H9 (cell line): ENCODE measurements around the gene CTSL. TPM values are rescaled to one million over a fixed set of nuclear protein-coding genes. Genes with fewer than 3 reads are reported as not detected.
A peak's percentile ranks its signal among the peaks of the same experiment; 100 is the strongest.

Experiments
- DNase-seq: peaks from one replicate; pipeline ENCODE4 v3.0.0-alpha.2; 2017
- H2AFZ ChIP-seq: one replicate; pipeline ENCODE4 v1.6.1; 2013; ENCODE audit warnings: mild to moderate bottlenecking, low read length, control low read depth, moderate library complexity
- H2AK5ac ChIP-seq: 2 replicates; pipeline ENCODE4 v1.6.1; 2013; ENCODE audit warnings: low read length, control low read depth, mixed read lengths; ENCODE audit not compliant: insufficient read length
- H2BK120ac ChIP-seq: one replicate; pipeline ENCODE4 v1.6.1; 2013; ENCODE audit warnings: low read depth, mild to moderate bottlenecking, low read length, control low read depth, inconsistent platforms; ENCODE audit not compliant: poor library complexity, severe bottlenecking
- H2BK12ac ChIP-seq: 2 replicates; pipeline ENCODE4 v1.6.1; 2013; ENCODE audit warnings: low read length, control low read depth, mixed read lengths, low read depth; ENCODE audit not compliant: insufficient read length
- H2BK15ac ChIP-seq: 2 replicates; pipeline ENCODE4 v1.6.1; 2013; ENCODE audit warnings: low read depth, low read length, control low read depth
- H2BK20ac ChIP-seq: one replicate; pipeline ENCODE4 v1.6.1; 2013; ENCODE audit warnings: low read depth, mild to moderate bottlenecking, low read length, control low read depth, inconsistent platforms; ENCODE audit not compliant: poor library complexity, severe bottlenecking
- H2BK5ac ChIP-seq: 2 replicates; pipeline ENCODE4 v1.6.1; 2013; ENCODE audit warnings: low read length, control low read depth, mixed read lengths; ENCODE audit not compliant: insufficient read length
- H3K14ac ChIP-seq: 2 replicates; pipeline ENCODE4 v1.6.1; 2013; ENCODE audit warnings: low read length, control low read depth; ENCODE audit not compliant: insufficient read depth
- H3K18ac ChIP-seq: 2 replicates; pipeline ENCODE4 v1.6.1; 2013; ENCODE audit warnings: low read depth, mild to moderate bottlenecking, mixed read lengths, low read length, control low read depth; ENCODE audit not compliant: insufficient read length
- H3K23ac ChIP-seq: 2 replicates; pipeline ENCODE4 v1.6.1; 2013; ENCODE audit warnings: low read length, control low read depth, mixed read lengths, low read depth; ENCODE audit not compliant: insufficient read length
- H3K23me2 ChIP-seq: 2 replicates; pipeline ENCODE4 v1.6.1; 2013; ENCODE audit warnings: low read depth, mild to moderate bottlenecking, mixed read lengths, low read length, control low read depth; ENCODE audit not compliant: insufficient read length, poor library complexity, severe bottlenecking
- H3K27ac ChIP-seq: 2 replicates; pipeline ENCODE4 v1.5.1; 2013; ENCODE audit warnings: low read length, control low read depth, mixed read lengths, low read depth; ENCODE audit not compliant: insufficient read length
- H3K27me3 ChIP-seq: 2 replicates; pipeline ENCODE4 v1.6.1; 2013; ENCODE audit warnings: low read length, control low read depth, inconsistent platforms; ENCODE audit not compliant: insufficient read depth
- H3K4ac ChIP-seq: 2 replicates; pipeline ENCODE4 v1.6.1; 2013; ENCODE audit warnings: low read depth, mild to moderate bottlenecking, control low read depth, inconsistent platforms, low read length, moderate library complexity
- H3K4me1 ChIP-seq: 2 replicates; pipeline ENCODE4 v1.6.1; 2013; ENCODE audit warnings: low read length, control low read depth, inconsistent platforms; ENCODE audit not compliant: insufficient read depth
- H3K4me2 ChIP-seq: 2 replicates; pipeline ENCODE4 v1.6.1; 2013; ENCODE audit warnings: low read length, control low read depth, mixed read lengths; ENCODE audit not compliant: insufficient read length, insufficient read depth
- H3K56ac ChIP-seq: 2 replicates; pipeline ENCODE4 v1.6.1; 2013; ENCODE audit warnings: low read depth, mild to moderate bottlenecking, mixed read lengths, low read length, control low read depth; ENCODE audit not compliant: insufficient read length
- H3K79me1 ChIP-seq: 2 replicates; pipeline ENCODE4 v1.6.1; 2013; ENCODE audit warnings: low read depth, mild to moderate bottlenecking, moderate library complexity, low read length, control low read depth, inconsistent platforms; ENCODE audit not compliant: insufficient read depth, poor library complexity, severe bottlenecking
- H3K79me2 ChIP-seq: 2 replicates; pipeline ENCODE4 v1.6.1; 2013; ENCODE audit warnings: low read length, control low read depth, inconsistent platforms; ENCODE audit not compliant: insufficient read depth
- H3K9ac ChIP-seq: 2 replicates; pipeline ENCODE4 v1.6.1; 2013; ENCODE audit warnings: low read length, control low read depth, mixed read lengths; ENCODE audit not compliant: insufficient read length; ENCODE audit errors: extremely low read depth
- H3K9me3 ChIP-seq: one replicate; pipeline ENCODE4 v1.6.1; 2013; ENCODE audit warnings: low read depth, low read length, inconsistent platforms; ENCODE audit not compliant: control insufficient read depth
- H3T11ph ChIP-seq: one replicate; pipeline ENCODE4 v1.6.1; 2013; ENCODE audit warnings: mild to moderate bottlenecking, low read length, control low read depth, inconsistent platforms
- H4K20me1 ChIP-seq: one replicate; pipeline ENCODE4 v1.6.1; 2013; ENCODE audit not compliant: control insufficient read depth, insufficient read length, insufficient read depth
- H4K5ac ChIP-seq: 2 replicates; pipeline ENCODE4 v1.6.1; 2013; ENCODE audit warnings: low read depth, mild to moderate bottlenecking, mixed read lengths, low read length, control low read depth; ENCODE audit not compliant: insufficient read length
- H4K8ac ChIP-seq: replicated peaks from 2 replicates; pipeline ENCODE4 v1.6.1; 2013; ENCODE audit warnings: low read length, control low read depth, mixed read lengths, low read depth; ENCODE audit not compliant: insufficient read length
- H4K91ac ChIP-seq: 2 replicates; pipeline ENCODE4 v1.6.1; 2013; ENCODE audit warnings: low read depth, mild to moderate bottlenecking, moderate library complexity, mixed read lengths, low read length, control low read depth; ENCODE audit not compliant: insufficient read length
- H3K27ac Mint-ChIP-seq, 3 experiments: 2 replicates in 2 of 3; 3 replicates in 1 of 3; pipeline ENCODE4 v1.8.0; 2020 to 2021; ENCODE audit warnings: mixed read lengths in 3 of 3, mild to moderate bottlenecking in 1 of 3, moderate library complexity in 1 of 3
- H3K27me3 Mint-ChIP-seq: 2 replicates; pipeline ENCODE4 v1.8.0; 2021; ENCODE audit warnings: low read depth, mild to moderate bottlenecking, moderate library complexity, mixed read lengths
- H3K36me3 Mint-ChIP-seq, 3 experiments: 2 replicates in 2 of 3; 3 replicates in 1 of 3; pipeline ENCODE4 v1.8.0; 2020 to 2021; ENCODE audit warnings: low read depth in 3 of 3, mixed read lengths in 3 of 3; ENCODE audit not compliant: insufficient read depth in 1 of 3
- H3K4me1 Mint-ChIP-seq, 2 experiments: 2 replicates each; pipeline ENCODE4 v1.8.0; 2020; ENCODE audit warnings: mixed read lengths in 2 of 2
- H3K4me3 Mint-ChIP-seq, 2 experiments: 2 replicates in 1 of 2; 3 replicates in 1 of 2; pipeline ENCODE4 v1.8.0; 2020 to 2021; ENCODE audit warnings: mild to moderate bottlenecking in 2 of 2, mixed read lengths in 2 of 2, moderate library complexity in 1 of 2
- H3K9me3 Mint-ChIP-seq, 2 experiments: 2 replicates in 1 of 2; 3 replicates in 1 of 2; pipeline ENCODE4 v1.8.0; 2020; ENCODE audit warnings: mild to moderate bottlenecking in 2 of 2, mixed read lengths in 2 of 2, moderate library complexity in 1 of 2
- WGBS: extraction: QIAGEN DNeasy Blood & Tissue Kit; methylation state at CpG from one replicate; pipeline ENCODE4 v1.1.7; 2013; ENCODE audit warnings: missing lambda C conversion rate, low lambda C conversion rate, mixed read lengths; ENCODE audit not compliant: insufficient read length; ENCODE audit errors: extremely low coverage; 5-methylcytosine and 5-hydroxymethylcytosine counted together
- long read RNA-seq: library from polyadenylated mRNA; unstranded; transcript quantifications from one replicate; pipeline ENCODE4 v2.0.0, GENCODE V29; 2020
- total RNA-seq: library from RNA; stranded (reverse); gene quantifications from 2 replicates; pipeline ENCODE4 v1.2.1, GENCODE V29; 2021
- TF ChIP-seq, protein P1 (sequence below): fragments of 200-600 bp; sonication (generic); conservative IDR thresholded peaks from 3 replicates; pipeline ENCODE4 v1.8.0; 2021; ENCODE audit warnings: antibody characterized with exemption, mild to moderate bottlenecking

CTSL gene
- 28.9 and 33.4 TPM in 2 replicates for total RNA-seq
- long read RNA-seq, transcript CTSL-203 (8 exons, 2,177 nt): minor isoform, 29 of 164 reads
- long read RNA-seq, transcript CTSL-201 (8 exons, 1,436 nt): major isoform, 57 of 164 reads
- long read RNA-seq, partial matches to known transcripts: 0 of 164 reads
- long read RNA-seq, other reads (novel, unspliced or antisense): 78 of 164 reads

DNA sequence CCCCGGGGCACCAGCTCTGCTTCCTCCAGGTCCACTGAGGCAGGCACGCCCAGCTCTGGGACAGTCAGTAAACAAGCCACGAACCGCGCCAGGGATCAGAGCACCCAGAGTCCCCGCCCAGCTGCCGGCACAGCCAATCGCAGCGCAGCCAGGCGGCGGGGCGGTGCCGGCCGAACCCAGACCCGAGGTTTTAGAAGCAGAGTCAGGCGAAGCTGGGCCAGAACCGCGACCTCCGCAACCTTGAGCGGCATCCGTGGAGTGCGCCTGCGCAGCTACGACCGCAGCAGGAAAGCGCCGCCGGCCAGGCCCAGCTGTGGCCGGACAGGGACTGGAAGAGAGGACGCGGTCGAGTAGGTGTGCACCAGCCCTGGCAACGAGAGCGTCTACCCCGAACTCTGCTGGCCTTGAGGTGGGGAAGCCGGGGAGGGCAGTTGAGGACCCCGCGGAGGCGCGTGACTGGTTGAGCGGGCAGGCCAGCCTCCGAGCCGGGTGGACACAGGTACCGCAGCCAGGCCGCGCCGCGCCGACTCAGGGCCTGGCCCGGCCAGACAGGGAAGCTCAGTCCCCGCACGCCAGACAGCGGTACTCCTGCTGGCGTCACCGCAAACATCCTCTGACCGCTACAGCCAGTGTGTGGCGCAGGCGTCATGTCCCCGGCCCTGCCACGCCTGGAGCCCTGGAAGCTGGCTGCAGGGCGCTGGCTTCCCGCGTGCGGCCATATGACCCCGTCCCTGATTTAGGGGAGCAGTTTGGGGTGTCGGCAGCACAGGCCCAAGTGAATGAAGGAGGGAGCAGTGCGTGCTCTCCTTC, at the start of gene CTSL:
CTSL (plus strand) TSS at position 220 of the 810 bp plus-strand sequence. CDS start 1,485 bp downstream, outside the sequence.
- peak within 1 kb of the TSS; percentile 83 to 96 (median 96); a peak in 5 of 7 replicates for H3K27ac Mint-ChIP-seq
- Histone ChIP-seq H4K5ac (no peak within 1 kb of the TSS), H2BK120ac (no peak within 1 kb of the TSS), H3K27ac (no peak within 1 kb of the TSS), H2BK12ac (no peak within 1 kb of the TSS), H3K18ac (peak within 1 kb of the TSS; percentile 49), H3K14ac (peak within 1 kb of the TSS; percentile 90), H3T11ph (no peak within 1 kb of the TSS), H4K8ac (no peak within 1 kb of the TSS), H2BK15ac (no peak within 1 kb of the TSS), H3K23me2 (peaks cover 4% of the 10 kb centered on the region), H2BK5ac (no peak within 1 kb of the TSS), H3K79me2 (no peaks in the 10 kb centered on the region), H2AFZ (no peak within 1 kb of the TSS), H4K20me1 (no peaks in the 10 kb centered on the region), H3K79me1 (no peaks in the 10 kb centered on the region), H3K4me2 (peak within 1 kb of the TSS; percentile 85), H3K4ac (no peak within 1 kb of the TSS), H3K27me3 (no peaks in the 10 kb centered on the region), H3K9ac (peak within 1 kb of the TSS; percentile 51), H4K91ac (no peak within 1 kb of the TSS), H3K56ac (no peak within 1 kb of the TSS), H3K9me3 (no peaks in the 10 kb centered on the region), H3K4me1 (no peaks in the 10 kb centered on the region), H2AK5ac (no peak within 1 kb of the TSS), H2BK20ac (no peak within 1 kb of the TSS), H3K23ac (no peak within 1 kb of the TSS)
- peaks cover 4 to 16% (median 8%) of the 10 kb centered on the region in 3 experiments; a peak in 4 of 7 replicates for H3K36me3 Mint-ChIP-seq
- no peaks in the 10 kb centered on the region for H3K9me3 Mint-ChIP-seq
- H3K4me3 Mint-ChIP-seq: peak within 1 kb of the TSS; percentile 84 to 89
- H3K4me1 Mint-ChIP-seq: peaks cover 12 to 16% of the 10 kb centered on the region in 2 experiments
- TF ChIP-seq, protein P1, sequence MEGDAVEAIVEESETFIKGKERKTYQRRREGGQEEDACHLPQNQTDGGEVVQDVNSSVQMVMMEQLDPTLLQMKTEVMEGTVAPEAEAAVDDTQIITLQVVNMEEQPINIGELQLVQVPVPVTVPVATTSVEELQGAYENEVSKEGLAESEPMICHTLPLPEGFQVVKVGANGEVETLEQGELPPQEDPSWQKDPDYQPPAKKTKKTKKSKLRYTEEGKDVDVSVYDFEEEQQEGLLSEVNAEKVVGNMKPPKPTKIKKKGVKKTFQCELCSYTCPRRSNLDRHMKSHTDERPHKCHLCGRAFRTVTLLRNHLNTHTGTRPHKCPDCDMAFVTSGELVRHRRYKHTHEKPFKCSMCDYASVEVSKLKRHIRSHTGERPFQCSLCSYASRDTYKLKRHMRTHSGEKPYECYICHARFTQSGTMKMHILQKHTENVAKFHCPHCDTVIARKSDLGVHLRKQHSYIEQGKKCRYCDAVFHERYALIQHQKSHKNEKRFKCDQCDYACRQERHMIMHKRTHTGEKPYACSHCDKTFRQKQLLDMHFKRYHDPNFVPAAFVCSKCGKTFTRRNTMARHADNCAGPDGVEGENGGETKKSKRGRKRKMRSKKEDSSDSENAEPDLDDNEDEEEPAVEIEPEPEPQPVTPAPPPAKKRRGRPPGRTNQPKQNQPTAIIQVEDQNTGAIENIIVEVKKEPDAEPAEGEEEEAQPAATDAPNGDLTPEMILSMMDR: peak; percentile 41; the same call in 2 of the 3 replicates
- H3K27me3 Mint-ChIP-seq: peaks cover 34% of the 10 kb centered on the region
- WGBS: no CpG with 5 or more reads among the region's 67 CpGs
- peak; percentile 95 for DNase-seq
